NCI-H2196 treated with DMSO at 0.1 percent for 48 hours (cell line): ENCODE measurements around the gene CAP1.
A peak's percentile ranks its signal among the peaks of the same experiment; 100 is the strongest.
"Not testable (repeated sequence)": the region's sequence is repeated elsewhere in the genome, so short reads cannot be mapped to it uniquely, and the experiment has no call there.

ENCODE experiments used
- DNase-seq: peaks from one replicate; lab custom pipeline; 2025; ENCODE audit not compliant: unreplicated experiment; lab: John Stamatoyannopoulos, UW

Gene CAP1

GRCh38 chr1:40058097-40058452 lies 17.5 kb downstream of the CAP1 start:
- DNase-seq, result no peak

- no peak for DNase-seq
Measured at GRCh38 chr1:40058453-40059337, 18.2 kb downstream of the CAP1 start.

GRCh38 chr1:40059338-40059959 lies 18.9 kb downstream of the CAP1 start:
- no peak for DNase-seq

GRCh38 chr1:40059960-40060750 lies 19.6 kb downstream of the CAP1 start:
- no peak for DNase-seq

- no peak for DNase-seq
Measured at GRCh38 chr1:40064797-40065499, 24.4 kb downstream of the CAP1 start.

- no peak for DNase-seq
Measured at GRCh38 chr1:40067023-40067422, 26.5 kb downstream of the CAP1 start.

- no peak for DNase-seq
Measured at GRCh38 chr1:40067851-40068250, 27.3 kb downstream of the CAP1 start.

GRCh38 chr1:40072142-40072541 lies 31.6 kb downstream of the CAP1 start:
- no peak for DNase-seq

- no peak for DNase-seq
Measured at GRCh38 chr1:40073062-40073461, 32.5 kb downstream of the CAP1 start.

GRCh38 chr1:40075266-40075665 lies 34.7 kb downstream of the CAP1 start:
- DNase-seq, result no peak

- no peak for DNase-seq
Measured at GRCh38 chr1:40076895-40077312, 36.4 kb downstream of the CAP1 start.

- peak; percentile 25 for DNase-seq
Measured at GRCh38 chr1:40078512-40079333, 38.2 kb downstream of the CAP1 start.

GRCh38 chr1:40079774-40080400 lies 39.4 kb downstream of the CAP1 start:
- no peak for DNase-seq

GRCh38 chr1:40081871-40082270 lies 41.3 kb downstream of the CAP1 start:
- no peak for DNase-seq

- DNase-seq, result not testable (repeated sequence)
Measured at GRCh38 chr1:40084750-40085149, 44.2 kb downstream of the CAP1 start.

GRCh38 chr1:40090652-40091355 lies 50.3 kb downstream of the CAP1 start:
- DNase-seq, result no peak

- no peak for DNase-seq
Measured at GRCh38 chr1:40092241-40092640, 51.7 kb downstream of the CAP1 start.

- DNase-seq, result no peak
Measured at GRCh38 chr1:40092706-40093639, 52.4 kb downstream of the CAP1 start.
